GM23248 (cell line): ENCODE results near the gene ARL13B.

Experiments used
- EZH2 ChIP-seq: fragments of 200-600 bp; sonication (generic); IDR thresholded peaks from 2 replicates; pipeline ENCODE4 v1.6.1; 2018; ENCODE audit warnings: antibody characterized with exemption, mild to moderate bottlenecking; ENCODE audit not compliant: insufficient read depth, poor library complexity, severe bottlenecking
- EZH2phosphoT487 ChIP-seq: fragments of 200-600 bp; sonication (generic); IDR thresholded peaks from 2 replicates; pipeline ENCODE4 v1.6.1; 2018; ENCODE audit warnings: antibody characterized with exemption, moderate library complexity, mild to moderate bottlenecking, low read depth; ENCODE audit not compliant: insufficient read depth

DNA sequence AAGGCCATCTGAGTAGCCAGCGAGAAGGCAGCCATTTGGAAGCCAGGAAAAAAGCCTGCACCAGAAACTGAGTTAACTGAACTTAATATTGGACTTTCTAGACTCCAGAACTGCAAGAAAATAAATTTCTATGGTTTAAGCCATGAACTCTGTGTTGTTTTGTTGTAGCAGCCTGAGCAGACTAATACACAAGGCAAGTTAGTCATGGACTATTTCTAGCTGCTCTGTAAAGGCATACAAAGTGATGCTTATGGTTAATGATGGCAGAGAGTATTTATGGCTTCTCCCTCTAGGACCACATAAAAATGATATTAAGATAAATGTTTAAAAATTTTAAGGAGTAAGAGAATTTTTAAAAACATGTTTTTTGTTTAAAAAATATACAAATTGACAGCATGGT, 43.4 kb upstream of the ARL13B start:
- TF ChIP-seq EZH2phosphoT487 (no peak), EZH2 (no peak)
